GM21723 (cell line): ENCODE results near the gene SFXN2.
"Not testable (repeated sequence)": the region's sequence is repeated elsewhere in the genome, so short reads cannot be mapped to it uniquely, and the experiment has no call there.

Source experiments
- ATAC-seq: cut with Tn5 transposase; IDR thresholded peaks from one replicate; pipeline ENCODE4 v1.9.1; 2021; ENCODE audit warnings: mild to moderate bottlenecking, moderate library complexity; ENCODE audit not compliant: unreplicated experiment

Gene SFXN2

GRCh38 chr10:102752266-102752930 lies 38.0 kb downstream of the SFXN2 start:
- ATAC-seq = no peak

- no peak for ATAC-seq
Measured at GRCh38 chr10:102752934-102753664, 38.7 kb downstream of the SFXN2 start.

DNA sequence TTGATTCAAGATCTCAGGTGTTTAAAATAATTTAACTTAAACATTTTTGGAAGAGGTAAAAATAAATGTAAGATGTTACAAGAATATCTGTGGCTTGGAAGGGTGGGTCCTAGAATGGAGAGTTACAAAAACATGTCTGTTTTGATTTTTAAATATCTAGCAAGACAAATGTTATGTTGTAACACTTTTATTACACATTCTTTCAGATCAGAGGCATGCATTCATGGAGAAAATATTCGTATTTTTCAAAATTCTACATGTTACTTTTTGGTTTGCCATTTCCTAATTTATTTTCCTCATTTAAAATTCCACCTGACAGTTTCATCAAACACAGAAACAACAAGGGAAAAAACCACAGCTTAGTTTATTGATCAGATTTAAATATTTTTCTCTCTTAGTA lies 39.3 kb downstream of the SFXN2 start:
- no peak for ATAC-seq

- no peak for ATAC-seq
Measured at GRCh38 chr10:102757323-102757722, 42.9 kb downstream of the SFXN2 start.

DNA sequence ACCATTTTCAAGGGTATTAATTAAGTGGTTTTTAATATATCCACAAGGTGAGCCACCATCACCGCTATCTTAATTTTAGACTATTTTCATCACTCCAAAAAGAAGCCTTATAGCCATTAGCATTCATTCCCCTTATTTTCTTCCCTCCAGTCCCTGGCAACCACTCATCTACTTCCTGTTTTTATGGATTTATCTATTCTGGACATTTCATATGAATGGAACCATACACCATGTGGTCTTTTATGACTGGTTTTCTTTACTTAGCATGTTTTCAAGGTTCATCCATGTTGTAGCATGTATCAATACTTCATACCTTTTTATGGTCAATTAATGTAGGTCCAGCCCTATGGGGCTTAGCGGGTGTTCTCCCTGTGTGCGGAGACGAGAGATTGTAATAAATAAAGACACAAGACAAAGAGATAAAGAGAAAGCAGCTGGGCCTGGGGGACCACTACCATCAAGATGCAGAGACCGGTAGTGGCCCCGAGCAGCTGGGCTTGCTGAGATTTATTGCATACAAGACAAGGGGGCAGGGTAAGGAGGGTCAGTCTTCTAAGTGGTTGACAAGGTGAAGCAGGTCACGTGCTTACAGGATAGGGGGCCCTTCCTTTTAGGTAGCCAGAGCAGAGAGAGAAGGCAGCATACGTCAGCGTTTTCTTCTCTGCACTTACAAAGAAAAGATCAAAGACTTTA lies 44.0 kb downstream of the SFXN2 start:
- no peak for ATAC-seq

- ATAC-seq = not testable (repeated sequence)
Measured at GRCh38 chr10:102758933-102759262, 44.5 kb downstream of the SFXN2 start.

GRCh38 chr10:102759497-102760210 lies 45.2 kb downstream of the SFXN2 start:
- no peak for ATAC-seq

DNA sequence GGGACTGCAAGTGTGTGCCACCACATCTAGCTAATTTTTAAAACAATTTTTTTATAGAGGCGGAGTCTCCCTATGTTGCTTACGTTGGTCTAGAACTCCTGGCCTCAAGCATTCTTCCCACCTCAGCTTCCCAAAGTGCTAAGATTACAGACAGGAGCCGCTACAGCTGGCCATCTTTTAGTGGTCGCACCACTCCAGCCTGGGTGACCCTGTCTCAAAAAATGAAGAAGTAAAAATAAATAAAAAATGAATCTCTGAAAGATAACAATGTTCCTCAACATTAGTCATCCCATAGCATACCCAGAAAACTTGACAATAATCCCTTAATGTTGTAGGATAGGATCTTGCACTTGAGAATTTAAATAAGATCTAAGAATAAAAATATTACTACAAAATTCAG lies 47.5 kb downstream of the SFXN2 start:
- ATAC-seq = no peak

- no peak for ATAC-seq
Measured at GRCh38 chr10:102762401-102763015, 48.1 kb downstream of the SFXN2 start.

DNA sequence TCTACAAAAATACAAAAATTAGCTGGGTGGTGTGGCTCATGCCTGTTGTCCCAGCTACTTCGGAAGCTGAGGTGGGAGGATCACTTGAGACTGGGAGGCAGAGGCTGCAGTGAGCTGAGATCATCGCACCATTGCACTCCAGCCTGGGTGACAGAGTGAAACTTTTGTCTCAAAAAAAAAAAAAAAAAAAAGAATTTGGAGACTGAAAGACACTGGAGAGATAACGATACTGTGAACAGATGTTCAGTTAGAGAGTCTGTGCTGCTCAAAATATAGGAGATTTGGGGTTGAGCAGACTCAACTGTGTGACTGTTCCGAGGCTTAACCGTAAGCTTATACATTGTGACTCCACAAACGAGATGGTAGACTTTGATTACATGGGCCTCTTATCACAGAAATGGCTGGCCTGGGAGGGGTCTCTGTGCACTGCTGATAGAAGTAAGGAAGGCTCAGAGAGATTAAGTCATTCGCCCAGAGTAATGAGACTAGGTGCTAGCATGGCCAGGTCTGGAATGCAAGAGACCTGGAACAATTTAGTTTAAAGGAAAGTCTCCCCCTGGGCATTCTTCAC lies 48.7 kb downstream of the SFXN2 start:
- no peak for ATAC-seq

DNA sequence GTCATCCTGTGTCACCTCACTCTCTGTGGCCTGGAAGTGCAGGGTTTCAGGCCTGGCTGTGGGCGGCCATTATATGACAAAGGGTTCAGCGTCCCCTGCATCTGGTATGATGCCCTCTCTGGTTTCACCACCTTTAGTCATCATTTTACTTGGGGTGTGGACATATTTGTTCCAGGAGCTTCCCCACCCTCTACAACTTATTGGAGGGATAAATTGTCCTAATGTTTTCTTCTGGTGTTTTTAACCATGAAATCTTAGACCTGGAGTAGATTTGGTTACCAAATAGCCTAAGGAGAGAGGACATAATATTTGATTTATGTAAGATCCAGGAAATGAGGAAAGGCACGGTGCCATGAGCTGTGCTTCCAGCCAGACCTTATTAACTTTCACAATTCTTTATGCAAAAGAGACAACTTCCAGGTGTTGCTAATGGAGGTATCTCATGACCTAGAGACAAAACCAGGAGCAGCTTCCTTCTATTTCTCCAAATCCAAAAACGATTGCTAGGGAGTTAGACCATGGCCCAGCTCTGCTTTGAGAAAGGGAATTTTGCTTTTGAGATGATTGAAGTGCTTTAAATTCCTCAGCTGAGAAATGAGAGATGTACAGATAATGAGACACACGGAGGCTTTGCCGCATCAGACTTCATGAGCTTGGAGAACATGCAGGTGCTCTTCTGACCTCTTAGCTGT lies 50.2 kb downstream of the SFXN2 start:
- ATAC-seq = no peak

DNA sequence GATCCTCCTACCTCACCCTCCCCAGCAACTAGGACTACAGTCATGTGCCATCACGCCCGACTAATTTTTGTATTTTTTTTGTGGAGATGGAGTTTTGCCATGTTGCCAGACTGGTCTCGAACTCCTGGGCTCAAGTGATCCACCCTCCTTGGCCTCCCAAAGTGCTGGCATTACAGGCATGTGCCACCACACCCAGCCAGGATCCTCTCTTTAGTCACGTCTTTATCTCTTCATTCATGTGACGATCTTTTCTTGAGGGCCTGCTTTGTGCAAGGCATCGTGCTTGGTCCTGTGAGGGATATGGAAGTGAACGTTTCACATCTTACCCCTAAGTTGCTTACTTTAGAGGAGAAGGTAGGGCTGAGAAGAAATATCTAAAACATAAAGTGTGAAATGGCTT lies 50.9 kb downstream of the SFXN2 start:
- no peak for ATAC-seq

GRCh38 chr10:102767428-102768160 lies 53.2 kb downstream of the SFXN2 start:
- no peak for ATAC-seq

DNA sequence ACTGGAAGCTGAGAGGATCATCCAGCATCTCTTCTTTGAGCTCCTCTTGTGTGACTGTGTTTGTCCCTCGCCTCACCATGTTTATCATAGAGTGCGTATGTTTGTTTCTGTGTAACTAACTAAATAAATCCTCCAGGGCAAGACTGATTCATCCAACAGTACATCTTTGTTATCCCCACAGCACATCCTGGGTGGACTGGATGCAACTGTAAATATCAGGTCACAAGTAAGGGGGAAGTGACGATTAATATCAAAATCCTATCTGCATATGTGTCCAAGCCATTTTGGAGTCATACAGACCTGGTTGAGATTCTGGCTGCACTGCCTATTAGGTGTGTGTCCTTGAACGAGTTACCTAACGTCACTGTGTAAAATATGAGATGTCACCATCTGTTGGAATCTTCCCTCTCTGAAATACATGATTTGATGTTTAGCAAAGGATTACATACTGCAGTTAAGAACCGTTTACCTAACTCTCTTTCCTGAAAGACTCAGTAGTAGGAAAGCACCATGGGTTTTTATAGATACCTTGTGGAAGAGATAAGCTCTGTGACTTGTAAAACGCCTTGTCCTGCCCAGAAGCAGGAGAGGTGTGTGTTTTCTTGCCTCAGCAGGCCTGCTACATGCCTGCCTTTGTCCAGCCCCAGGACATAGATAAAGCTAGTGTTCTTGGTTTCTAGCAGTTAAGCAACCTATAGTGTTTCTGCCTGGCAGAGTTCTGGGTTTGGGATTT lies 55.1 kb downstream of the SFXN2 start:
- no peak for ATAC-seq

- no peak for ATAC-seq
Measured at GRCh38 chr10:102770108-102770482, 55.7 kb downstream of the SFXN2 start.

GRCh38 chr10:102770792-102771191 lies 56.4 kb downstream of the SFXN2 start:
- ATAC-seq = no peak

GRCh38 chr10:102773320-102773719 lies 58.9 kb downstream of the SFXN2 start:
- no peak for ATAC-seq

DNA sequence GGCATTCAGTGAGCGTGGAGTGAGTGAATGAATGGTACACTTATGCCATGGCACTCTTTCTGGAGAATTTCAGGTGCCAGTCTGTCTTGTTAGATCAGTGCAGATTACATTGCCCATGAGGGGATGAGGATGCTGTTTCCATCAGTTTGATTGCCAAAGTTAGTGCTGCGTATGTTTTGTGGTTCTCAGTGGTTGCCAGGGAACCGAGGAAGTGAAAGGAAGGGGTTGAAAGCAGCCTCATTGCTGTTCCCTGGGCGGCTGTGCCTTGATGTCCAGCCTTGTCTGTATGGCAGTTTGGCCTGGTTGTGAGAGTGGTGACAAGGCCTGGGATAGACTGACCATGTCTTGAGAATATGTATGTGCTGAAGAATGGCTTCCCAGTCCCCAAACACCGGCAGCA lies 59.5 kb downstream of the SFXN2 start:
- no peak for ATAC-seq
